GM21737 (cell line): ENCODE data around the gene CA14.
"Not testable (repeated sequence)": the region's sequence is repeated elsewhere in the genome, so short reads cannot be mapped to it uniquely, and the experiment has no call there.

ENCODE experiments used
- ATAC-seq: cut with Tn5 transposase; IDR thresholded peaks from one replicate; pipeline ENCODE4 v1.9.1; 2021; ENCODE audit warnings: mild to moderate bottlenecking, moderate library complexity; ENCODE audit not compliant: unreplicated experiment

CA14 gene

GRCh38 chr1:150257624-150258585, at the start of gene CA14:
Gene CA14, plus strand, starts transcription at chr1:150257774. Its CDS starts 355 bp downstream, at chr1:150258129.
- no peak for ATAC-seq

- not testable (repeated sequence) for ATAC-seq
Observed at GRCh38 chr1:150208460-150208859, 49.1 kb upstream of the CA14 start.

- ATAC-seq, result no peak
Observed at GRCh38 chr1:150210091-150210490, 47.5 kb upstream of the CA14 start.

GRCh38 chr1:150210706-150211105, 46.9 kb upstream of the CA14 start:
- no peak for ATAC-seq

- no peak for ATAC-seq
Observed at GRCh38 chr1:150212070-150212469, 45.5 kb upstream of the CA14 start.

GRCh38 chr1:150213170-150214098, 44.1 kb upstream of the CA14 start:
- peak; percentile 93 for ATAC-seq

- ATAC-seq, result not testable (repeated sequence)
Observed at GRCh38 chr1:150214099-150214756, 43.3 kb upstream of the CA14 start.

- ATAC-seq, result not testable (repeated sequence)
Observed at GRCh38 chr1:150215855-150216254, 41.7 kb upstream of the CA14 start.

GRCh38 chr1:150221552-150221951, 36.0 kb upstream of the CA14 start:
- no peak for ATAC-seq

- no peak for ATAC-seq
Observed at GRCh38 chr1:150224983-150225382, 32.6 kb upstream of the CA14 start.

GRCh38 chr1:150225546-150225945, 32.0 kb upstream of the CA14 start:
- ATAC-seq, result no peak

- ATAC-seq, result no peak
Observed at GRCh38 chr1:150226486-150226885, 31.1 kb upstream of the CA14 start.

- ATAC-seq, result no peak
Observed at GRCh38 chr1:150227228-150227627, 30.3 kb upstream of the CA14 start.

GRCh38 chr1:150228246-150228645, 29.3 kb upstream of the CA14 start:
- not testable (repeated sequence) for ATAC-seq

GRCh38 chr1:150232921-150233320, 24.7 kb upstream of the CA14 start:
- not testable (repeated sequence) for ATAC-seq

- no peak for ATAC-seq
Observed at GRCh38 chr1:150233359-150234308, 23.9 kb upstream of the CA14 start.

GRCh38 chr1:150234309-150234565, 23.3 kb upstream of the CA14 start:
- ATAC-seq, result no peak

- peak; percentile 53 for ATAC-seq
Observed at GRCh38 chr1:150234566-150235293, 22.8 kb upstream of the CA14 start.

- no peak for ATAC-seq
Observed at GRCh38 chr1:150235294-150235851, 22.2 kb upstream of the CA14 start.
